Endothelial cell of hepatic sinusoid (primary cell): ENCODE results near the gene SNCB.
"Not testable (repeated sequence)": the region's sequence is repeated elsewhere in the genome, so short reads cannot be mapped to it uniquely, and the experiment has no call there.

Experiments
- in situ Hi-C: cut with HindIII; loops from 2 replicates; pipeline ENCODE4 v1.10.0; 2017; ENCODE audit warnings: low sequenced_read_pairs

Gene SNCB

DNA sequence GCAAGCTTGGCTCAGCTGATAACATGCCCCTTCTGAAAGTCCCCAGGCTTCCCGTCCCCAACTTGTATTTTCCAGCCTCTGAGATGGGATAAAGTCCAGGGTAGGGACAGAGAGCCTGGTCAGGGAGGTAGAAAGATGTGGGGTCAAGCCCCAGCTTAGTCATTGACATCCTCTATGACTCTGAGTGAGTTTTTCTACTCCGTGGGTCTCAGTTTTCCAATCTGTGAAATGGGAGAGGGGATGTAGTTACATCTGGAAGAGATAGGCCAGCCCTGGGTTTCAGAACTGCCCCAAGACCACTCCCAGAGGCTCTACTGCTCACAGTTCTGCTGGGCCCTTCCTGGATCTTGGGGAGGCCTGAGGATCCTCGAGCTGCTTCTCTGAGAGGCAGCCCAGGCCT lies 23.5 kb downstream of the SNCB start:
- in situ Hi-C loops, result loop anchor here (25.0 kb wide), 1 partner anchor 170 kb away; the partner anchor contains the start of gene FAF2

DNA sequence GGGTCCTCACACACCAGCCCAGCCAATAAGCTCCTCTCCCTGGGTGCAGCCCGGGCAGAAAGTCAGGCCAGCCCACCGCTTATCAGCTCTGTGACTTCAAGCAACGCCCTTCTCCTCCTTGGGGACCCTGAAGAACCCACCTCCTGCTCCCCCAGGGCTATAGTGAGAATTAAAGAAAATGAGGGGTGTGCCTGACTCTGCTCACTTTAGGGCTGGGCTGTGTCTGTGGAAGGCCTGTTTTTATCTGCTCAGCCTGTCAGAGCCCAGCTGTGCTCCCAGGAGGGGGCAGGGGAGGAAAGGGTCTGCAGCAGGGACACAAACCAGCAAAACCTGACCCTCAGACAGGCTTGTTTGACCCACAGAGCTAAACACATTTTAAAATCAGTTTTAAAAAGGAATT lies 24.3 kb downstream of the SNCB start:
- in situ Hi-C loops, result loop anchor here (25.0 kb wide), 1 partner anchor 169 kb away; the partner anchor contains the start of gene FAF2

GRCh38 chr5:176603091-176603490 lies 27.2 kb downstream of the SNCB start:
- in situ Hi-C loops, result loop anchor here (25.0 kb wide), 1 partner anchor 166 kb away; the partner anchor contains the start of gene FAF2

DNA sequence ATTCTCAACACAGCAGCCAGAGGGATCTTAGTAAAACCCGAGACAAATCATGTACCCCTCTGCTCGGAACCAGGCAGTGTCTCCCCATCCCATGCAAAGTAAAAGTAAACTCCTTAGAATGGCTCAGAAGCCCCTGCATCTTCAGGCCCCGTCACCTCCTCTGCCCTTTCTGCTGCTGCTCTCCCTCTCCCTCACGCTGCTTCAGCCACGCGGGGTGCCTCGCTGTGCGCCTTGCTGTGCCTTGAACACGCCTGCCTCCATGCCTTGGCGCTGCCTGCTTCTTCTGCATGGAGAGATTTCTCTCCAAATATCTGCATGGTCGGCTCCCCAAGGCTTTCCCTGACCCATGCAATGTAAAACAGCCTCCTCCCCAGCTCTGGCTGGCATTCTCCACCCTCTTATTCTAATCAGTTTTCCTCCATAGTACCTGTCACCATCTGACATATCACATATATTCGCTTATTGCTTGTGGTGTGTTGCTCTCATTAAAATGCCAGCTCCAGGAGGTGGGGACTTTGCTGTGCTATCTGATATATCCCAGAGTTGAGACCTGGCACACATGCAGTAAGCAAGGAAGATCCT lies 28.3 kb downstream of the SNCB start:
- in situ Hi-C loops, result loop anchor here (25.0 kb wide), 1 partner anchor 165 kb away; the partner anchor contains the start of gene FAF2

DNA sequence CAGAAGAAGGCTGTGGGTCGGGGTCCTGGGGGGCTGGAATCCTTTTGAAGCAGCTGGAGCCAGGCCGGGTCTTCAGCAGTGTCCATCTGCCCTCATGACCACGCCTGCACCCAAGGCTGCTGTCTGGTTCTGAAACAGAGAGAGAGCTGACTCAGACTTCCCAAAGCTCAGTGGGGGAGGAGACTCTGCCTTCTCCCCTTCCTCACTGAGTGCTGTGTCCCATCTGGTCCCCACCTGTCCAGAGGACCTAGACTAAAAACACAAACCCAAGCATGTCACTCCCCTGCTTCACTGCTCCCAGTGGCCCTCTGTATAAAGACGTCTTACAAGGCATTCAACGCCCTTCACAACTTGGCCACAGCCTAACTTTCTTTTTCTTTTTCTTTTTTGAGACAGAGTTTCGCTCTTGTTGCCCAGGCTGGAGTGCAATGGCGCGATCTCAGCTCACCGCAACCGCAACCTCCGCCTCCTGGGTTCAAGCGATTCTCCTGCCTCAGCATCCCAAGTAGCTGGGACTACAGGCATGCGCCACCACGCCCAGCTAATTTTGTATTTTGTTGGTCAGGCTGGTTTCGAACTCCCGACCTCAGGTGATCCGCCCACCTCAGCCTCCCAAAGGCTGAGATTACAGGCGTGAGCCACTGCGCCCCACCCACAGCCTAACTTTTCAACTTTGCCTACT lies 30.4 kb downstream of the SNCB start:
- in situ Hi-C loops, result loop anchor here (25.0 kb wide), 1 partner anchor 163 kb away; the partner anchor contains the start of gene FAF2

DNA sequence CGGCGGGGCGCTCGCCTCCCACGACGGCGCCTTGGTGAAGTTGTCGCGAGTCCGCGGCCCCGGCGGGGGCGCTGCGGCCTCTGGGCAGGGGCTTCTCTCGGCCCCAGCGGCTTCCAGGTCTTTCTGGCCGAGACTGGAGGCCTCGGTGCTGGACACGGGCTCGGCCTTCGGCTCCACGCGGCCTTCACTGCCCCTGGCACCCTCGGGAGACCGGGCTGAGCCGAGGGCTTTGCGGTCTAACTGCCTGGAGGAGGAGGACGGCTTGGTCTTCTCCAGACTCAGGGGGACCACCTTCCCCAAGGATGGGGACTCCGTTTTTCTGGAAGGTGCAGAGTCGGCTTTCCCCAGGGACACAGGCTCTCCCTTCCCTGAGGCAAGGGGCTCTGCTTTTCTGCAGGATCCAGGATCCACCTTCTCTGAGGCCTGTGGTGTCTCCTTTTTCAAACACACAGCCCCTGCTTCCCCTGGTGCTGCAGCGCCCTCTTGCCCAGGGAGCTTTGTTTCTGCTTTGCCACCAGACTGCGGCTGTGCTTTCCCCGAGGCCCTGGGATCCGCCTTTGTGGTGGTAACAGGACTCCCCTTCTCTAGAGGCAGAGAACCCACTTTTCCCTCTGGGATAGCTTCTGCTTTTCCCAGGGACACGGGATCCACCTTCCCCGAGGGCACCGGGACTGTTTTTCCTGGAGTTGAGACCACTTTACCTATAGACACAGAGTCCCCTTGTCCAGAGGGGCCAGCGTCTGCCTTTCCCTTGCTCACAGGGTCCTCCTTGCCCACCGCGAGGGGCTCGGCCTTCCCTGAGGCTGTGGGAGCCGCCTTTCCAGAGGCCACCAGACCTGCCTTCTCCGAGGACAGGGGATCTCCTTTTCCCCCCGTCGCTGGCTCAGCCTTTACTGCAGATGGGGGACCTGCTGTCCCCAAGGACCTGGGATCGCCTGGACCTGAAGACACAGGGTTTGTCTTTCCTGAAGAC lies 32.6 kb downstream of the SNCB start:
- in situ Hi-C loops, result no loop called here

GRCh38 chr5:176596689-176597416 lies 33.5 kb downstream of the SNCB start:
- in situ Hi-C loops, result no loop called here

- in situ Hi-C loops, result no loop called here
These were observed 34.2 kb downstream of the SNCB start for GRCh38 chr5:176596069-176596644.

GRCh38 chr5:176595386-176595943 lies 34.9 kb downstream of the SNCB start:
- in situ Hi-C loops, result no loop called here

DNA sequence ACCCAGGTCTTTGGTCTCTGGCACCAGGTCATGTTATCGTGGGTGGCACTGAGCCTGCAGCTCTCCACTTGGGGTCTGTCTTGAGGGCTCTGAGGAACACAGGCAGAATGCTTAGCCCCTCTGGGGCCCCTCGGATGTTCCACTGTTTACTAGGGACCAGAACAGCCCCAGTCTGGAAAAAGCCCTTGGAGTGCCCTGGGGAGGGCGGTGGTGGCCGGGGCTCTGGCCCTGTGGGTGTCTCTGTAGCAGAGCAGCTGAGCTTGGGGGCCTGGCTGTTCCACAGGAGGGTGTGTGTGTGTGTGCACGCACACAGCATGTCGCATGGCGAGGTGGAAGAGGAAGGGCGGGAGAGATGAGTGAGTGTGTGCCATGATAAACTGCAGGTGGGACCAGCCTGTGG lies 35.8 kb downstream of the SNCB start:
- in situ Hi-C loops, result no loop called here

- in situ Hi-C loops, result no loop called here
These were observed 37.0 kb downstream of the SNCB start for GRCh38 chr5:176593273-176593869.

DNA sequence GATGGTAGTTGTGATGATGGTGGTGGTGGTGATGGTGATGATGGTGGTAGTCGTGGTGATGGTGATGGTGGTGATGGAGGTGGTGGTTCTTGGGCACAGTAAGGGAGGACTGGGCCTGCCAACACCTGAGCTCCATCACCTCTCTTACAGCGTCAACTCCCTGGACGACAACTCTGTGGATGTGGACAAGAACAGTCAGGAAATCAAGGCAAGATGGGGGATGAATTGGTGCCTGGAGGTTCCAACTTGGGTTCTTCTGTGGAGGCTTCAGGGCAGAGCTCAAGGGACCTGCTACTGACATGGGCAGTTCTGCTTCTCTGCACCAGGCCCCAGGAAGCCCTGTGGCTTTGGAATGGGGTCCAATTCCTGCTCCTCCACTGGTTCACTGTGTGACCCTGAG lies 37.8 kb downstream of the SNCB start:
- in situ Hi-C loops, result no loop called here

DNA sequence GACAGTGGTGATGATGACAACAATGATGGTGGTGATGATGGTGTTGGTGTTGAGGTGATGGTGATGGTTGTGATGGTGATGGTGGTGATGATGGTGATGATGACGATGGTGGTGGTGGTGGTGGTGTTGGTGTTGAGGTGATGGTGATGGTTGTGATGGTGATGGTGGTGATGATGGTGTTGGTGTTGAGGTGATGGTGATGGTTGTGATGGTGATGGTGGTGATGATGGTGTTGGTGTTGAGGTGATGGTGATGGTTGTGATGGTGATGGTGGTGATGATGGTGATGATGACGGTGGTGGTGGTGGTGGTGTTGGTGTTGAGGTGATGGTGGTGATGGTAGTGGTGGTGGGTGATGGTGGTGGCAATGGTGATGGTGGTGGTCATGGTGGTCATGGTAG lies 38.7 kb downstream of the SNCB start:
- in situ Hi-C loops, result not testable (repeated sequence)

DNA sequence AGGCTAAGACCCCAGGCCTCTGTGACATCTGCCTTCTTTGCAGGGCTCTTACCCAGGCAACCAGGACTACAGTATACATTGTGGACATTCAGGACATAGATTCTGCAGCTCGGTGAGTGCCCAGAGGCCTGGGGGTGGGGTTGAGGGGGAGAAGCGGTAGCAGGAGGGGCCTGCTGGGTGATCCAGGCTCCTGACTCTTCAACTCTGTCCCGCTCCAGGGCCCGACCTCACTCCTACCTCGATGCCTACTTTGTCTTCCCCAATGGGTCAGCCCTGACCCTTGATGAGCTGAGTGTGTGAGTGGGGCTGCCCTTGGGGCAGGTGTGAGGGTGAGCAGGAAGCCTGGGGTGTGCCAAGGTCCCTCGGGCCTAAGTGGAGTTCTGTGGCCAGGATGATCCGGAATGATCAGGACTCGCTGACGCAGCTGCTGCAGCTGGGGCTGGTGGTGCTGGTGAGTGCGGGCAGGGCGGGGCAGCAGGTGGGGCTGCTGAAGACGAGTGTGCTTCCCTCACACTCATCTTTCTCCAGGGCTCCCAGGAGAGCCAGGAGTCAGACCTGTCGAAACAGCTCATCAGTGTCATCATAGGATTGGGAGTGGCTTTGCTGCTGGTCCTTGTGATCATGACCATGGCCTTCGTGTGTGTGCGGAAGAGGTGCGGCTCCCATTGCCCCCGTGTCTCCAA lies 40.2 kb downstream of the SNCB start:
- in situ Hi-C loops, result no loop called here

- in situ Hi-C loops, result no loop called here
These were observed 41.1 kb downstream of the SNCB start for GRCh38 chr5:176589039-176589769.

GRCh38 chr5:176588297-176588696 lies 42.0 kb downstream of the SNCB start:
- in situ Hi-C loops, result no loop called here

GRCh38 chr5:176587398-176587797 lies 42.9 kb downstream of the SNCB start:
- in situ Hi-C loops, result no loop called here

DNA sequence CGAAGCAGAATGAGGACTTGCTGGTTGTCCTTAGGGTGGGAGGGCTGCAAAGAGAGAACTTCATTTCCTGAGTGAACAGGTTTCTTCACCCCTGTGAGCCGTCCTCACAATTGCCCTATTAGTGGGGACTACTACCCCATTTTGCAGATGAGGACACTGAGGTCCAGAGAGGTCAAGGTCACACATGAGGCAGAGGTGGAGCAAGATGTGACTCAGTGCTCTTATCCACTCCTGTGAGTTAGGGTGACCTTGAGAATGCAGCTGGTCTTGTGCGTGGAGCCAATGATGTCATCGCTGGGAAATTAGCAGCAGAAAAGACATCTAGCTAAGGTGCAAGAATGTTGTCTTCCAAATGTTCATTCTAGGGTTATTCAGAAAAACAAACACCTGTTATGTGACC lies 47.3 kb downstream of the SNCB start:
- in situ Hi-C loops, result no loop called here
